Pancreas (tissue), 10 donors: ENCODE results near the gene CCDC102B. TPM values are rescaled to one million over a fixed set of nuclear protein-coding genes. Genes with fewer than 3 reads are reported as not detected.

Experiments
- ATAC-seq, 4 donors: fragments of 200-7000 bp; cut with Tn5 transposase; one replicate each; pipeline versions ENCODE4 v1.8.0 to v1.9.1; 2020; ENCODE audit warnings: mild to moderate bottlenecking in 4 of 4, moderate library complexity in 4 of 4
- DNase-seq, 6 donors: peaks; one replicate each; pipeline ENCODE4 v3.0.0-alpha.2; 2020
- FAIRE-seq: peaks from 2 replicates; lab custom pipeline; 2012; peaks lifted over from hg19 to GRCh38; lab: Jason Lieb, UNC
- H3K27ac ChIP-seq, 4 donors: fragments of 200-600 bp; sonication (generic); 1 replicate in 3 of 4; 2 replicates in 1 of 4; pipeline versions ENCODE4 v1.5.0 to v1.8.0; 2020
- H3K27me3 ChIP-seq, 4 donors: fragments of 200-600 bp; one replicate each; pipeline ENCODE4 v1.8.0; 2021
- H3K36me3 ChIP-seq, 3 donors: fragments of 200-600 bp; sonication (generic) in 1 of 3; one replicate each; pipeline versions ENCODE4 v1.5.0 to v1.8.0; 2020 to 2021
- H3K4me1 ChIP-seq, 3 donors: fragments of 200-600 bp; one replicate each; pipeline ENCODE4 v1.8.0; 2021
- H3K4me3 ChIP-seq, 4 donors: fragments of 200-600 bp; sonication (generic) in 2 of 4; one replicate each; pipeline versions ENCODE4 v1.5.0 to v1.8.0; 2020 to 2021
- H3K9me3 ChIP-seq, 4 donors: fragments of 200-600 bp; one replicate each; pipeline ENCODE4 v1.8.0; 2021
- CTCF ChIP-seq, 4 donors: fragments of 200-600 bp; sonication (generic) in 3 of 4; IDR thresholded peaks; one replicate each; pipeline versions ENCODE4 v1.5.0 to v1.8.0; 2021; ENCODE audit warnings: antibody characterized with exemption in 4 of 4
- WGBS, 2 donors: extraction: QIAGEN DNeasy Blood & Tissue Kit; methylation state at CpG; one replicate each; pipeline ENCODE4 v1.1.7; 2013; 5-methylcytosine and 5-hydroxymethylcytosine counted together
- intact Hi-C, 3 donors: fragments of 100-400 bp; cut with DNase I; formaldehyde crosslinking; loops; one replicate each; pipeline versions ENCODE4 v1.11.1 to v1.14.2; 2022
- polyA plus RNA-seq, 2 donors: library from polyadenylated mRNA; stranded (reverse); fragments of 200-250 nt; gene quantifications; one replicate each; pipeline ENCODE4 v1.2.3, GENCODE V29; 2013
- total RNA-seq, 6 donors: library from RNA; stranded (reverse); fragmentation: NEBNext Ultra II Directional in 4 of 6; extraction: Animal tissue kit (Norgen Biotek cat#: 25700) in 4 of 6; gene quantifications; one replicate each; pipeline versions ENCODE4 v1.2.1 to v1.2.4, GENCODE V29; 2021 to 2023
- donor health status: healthy with polysubstance abuse.
- donor health status: DM: no; HTN: no; CAD: no; lungs with moderate emphysema.
- donor health status: DM: no; HTN: no; CAD: no.
- donor health status: control.
- donor health status: control.
- donor health status: Bipolar disorder and iron deficiency.
- donor health status: DM: yes; HTN: yes; CAD: no.
- donor health status: DM: no; HTN: no; CAD: no.
- donor health status: DM: no; HTN: no; CAD: no.
- donor health status: DM: yes; HTN: yes; CAD: no.

The CCDC102B gene
- total and polyA plus RNA-seq, 8 donors, result 0.99 to 6.2 (median 1.6) TPM

GRCh38 chr18:68925268-68925667, 127.4 kb downstream of the CCDC102B start:
- Histone ChIP-seq H3K36me3 (no peaks in the 10 kb centered on the region), H3K4me1 (no peaks in the 10 kb centered on the region), H3K27me3 (no peaks in the 10 kb centered on the region), H3K4me3 (no peak overlapping the region), H3K9me3 (no peaks in the 10 kb centered on the region), H3K27ac (no peak overlapping the region)
- TF ChIP-seq CTCF (IDR thresholded peaks at IDR 0.05), result no peak
- DNase-seq, result no peak
- 8 to 9% methylated on average over 1 of the region's 1 CpG for WGBS, 2 donors
- intact Hi-C loops, result no loop called here
- no peak for ATAC-seq
- FAIRE-seq, result no peak

- Histone ChIP-seq H3K4me3 (no peak overlapping the region), H3K9me3 (no peaks in the 10 kb centered on the region), H3K27ac (no peak overlapping the region), H3K36me3 (no peaks in the 10 kb centered on the region), H3K4me1 (no peaks in the 10 kb centered on the region), H3K27me3 (no peaks in the 10 kb centered on the region)
- ATAC-seq (no peak), FAIRE-seq (no peak), DNase-seq (no peak)
- intact Hi-C loops, result no loop called here
- WGBS, 2 donors, result 58 to 59% methylated on average over 6 of the region's 6 CpGs
- no peak for TF ChIP-seq CTCF (IDR thresholded peaks at IDR 0.05)
Observed at GRCh38 chr18:68928762-68929675, 131.1 kb downstream of the CCDC102B start.

DNA sequence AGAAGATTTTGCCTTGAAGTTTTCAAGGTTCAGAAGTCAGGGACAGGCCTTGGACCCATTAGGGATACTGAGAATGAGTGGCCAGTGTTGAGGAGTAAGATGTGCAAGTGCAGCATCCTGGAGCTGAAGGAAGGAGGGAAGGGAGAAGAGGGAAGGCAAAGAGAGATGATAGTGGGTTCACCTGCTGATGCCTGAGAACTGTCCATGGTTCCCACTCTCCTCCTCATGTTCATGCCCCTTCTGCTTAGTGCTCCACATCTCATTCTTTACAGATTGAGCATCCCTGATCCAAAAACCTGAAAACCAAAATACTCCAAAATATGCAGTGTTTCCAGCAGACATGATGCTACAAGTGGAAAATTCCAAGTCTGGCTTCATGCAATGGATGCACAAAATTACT, 137.8 kb downstream of the CCDC102B start:
- H3K27me3 ChIP-seq, result no peaks in the 10 kb centered on the region
- no peak for FAIRE-seq
- no peaks in the 10 kb centered on the region for H3K9me3 ChIP-seq
- no peak overlapping the region for H3K4me3 ChIP-seq
- ATAC-seq, result no peak
- DNase-seq, result no peak
- H3K27ac ChIP-seq, result no peak overlapping the region
- H3K4me1 ChIP-seq, result no peaks in the 10 kb centered on the region
- TF ChIP-seq CTCF (IDR thresholded peaks at IDR 0.05), result no peak
- H3K36me3 ChIP-seq, result no peaks in the 10 kb centered on the region
- intact Hi-C loops, result no loop called here

- FAIRE-seq, result no peak
- no peaks in the 10 kb centered on the region for H3K4me1 ChIP-seq
- ATAC-seq, result no peak
- 9 to 10% methylated on average over 4 of the region's 4 CpGs for WGBS, 2 donors
- no peak overlapping the region for H3K27ac ChIP-seq
- H3K4me3 ChIP-seq, result no peak overlapping the region
- no peaks in the 10 kb centered on the region for H3K36me3 ChIP-seq
- no peak for TF ChIP-seq CTCF (IDR thresholded peaks at IDR 0.05)
- intact Hi-C loops, result no loop called here
- no peaks in the 10 kb centered on the region for H3K9me3 ChIP-seq
- DNase-seq, result no peak
- no peaks in the 10 kb centered on the region for H3K27me3 ChIP-seq
Observed at GRCh38 chr18:68937029-68937599, 139.2 kb downstream of the CCDC102B start.

DNA sequence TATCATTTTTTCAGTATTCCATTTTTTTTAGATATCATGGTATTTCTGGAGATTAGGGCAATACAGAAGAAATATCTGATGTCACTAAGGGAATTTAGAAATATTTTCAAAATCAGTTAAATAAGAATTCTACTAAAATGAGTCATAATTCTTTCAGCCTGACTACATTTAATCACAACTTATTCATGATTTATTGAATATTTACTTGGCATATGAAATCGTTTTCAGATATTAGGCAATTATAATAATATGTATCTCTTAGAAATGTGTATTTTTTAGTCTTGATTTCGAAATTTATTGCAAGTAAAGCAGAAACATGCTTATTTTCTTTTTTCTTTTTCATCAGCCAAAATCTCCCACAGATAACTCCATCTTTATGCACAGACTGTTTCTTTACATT, 142.2 kb downstream of the CCDC102B start:
- TF ChIP-seq CTCF (IDR thresholded peaks at IDR 0.05), result no peak
- H3K4me1 ChIP-seq, result no peaks in the 10 kb centered on the region
- H3K27ac ChIP-seq, result no peak overlapping the region
- DNase-seq, result no peak
- intact Hi-C loops, result no loop called here
- ATAC-seq, result no peak
- FAIRE-seq, result no peak
- no peaks in the 10 kb centered on the region for H3K27me3 ChIP-seq
- WGBS, 2 donors, result 23 to 40% methylated on average over 2 of the region's 2 CpGs
- H3K36me3 ChIP-seq, result no peaks in the 10 kb centered on the region
- H3K9me3 ChIP-seq, result no peaks in the 10 kb centered on the region
- H3K4me3 ChIP-seq, result no peak overlapping the region
